Amygdala (tissue), 56 donors: ENCODE measurements around the gene NFE2L1.
"Not testable (repeated sequence)": the region's sequence is repeated elsewhere in the genome, so short reads cannot be mapped to it uniquely, and the experiment has no call there.

Experiments
- DNase-seq, 56 donors: peaks; one replicate each; lab custom pipeline; 2025; lab: John Stamatoyannopoulos, UW

NFE2L1 gene

DNA sequence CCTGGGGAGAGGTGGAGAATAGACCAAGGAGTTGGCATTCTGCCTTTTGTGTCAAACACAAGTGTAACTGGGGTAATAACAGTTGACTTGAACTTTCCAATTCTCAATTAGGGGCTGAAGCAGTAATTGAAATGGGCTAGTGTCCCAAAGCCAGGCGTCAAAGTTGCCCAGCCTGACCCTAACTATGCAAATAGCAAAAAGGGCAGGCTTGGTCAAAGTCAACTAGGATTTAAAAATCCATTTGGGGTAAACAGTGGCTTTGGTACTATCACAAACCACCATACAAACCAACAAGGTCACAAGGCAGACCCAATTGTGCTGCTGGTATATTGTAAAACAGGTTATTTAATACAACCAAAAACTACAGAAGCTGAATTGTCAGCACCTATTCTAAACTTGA lies 18.0 kb downstream of the NFE2L1 start:
- DNase-seq = no peak

DNA sequence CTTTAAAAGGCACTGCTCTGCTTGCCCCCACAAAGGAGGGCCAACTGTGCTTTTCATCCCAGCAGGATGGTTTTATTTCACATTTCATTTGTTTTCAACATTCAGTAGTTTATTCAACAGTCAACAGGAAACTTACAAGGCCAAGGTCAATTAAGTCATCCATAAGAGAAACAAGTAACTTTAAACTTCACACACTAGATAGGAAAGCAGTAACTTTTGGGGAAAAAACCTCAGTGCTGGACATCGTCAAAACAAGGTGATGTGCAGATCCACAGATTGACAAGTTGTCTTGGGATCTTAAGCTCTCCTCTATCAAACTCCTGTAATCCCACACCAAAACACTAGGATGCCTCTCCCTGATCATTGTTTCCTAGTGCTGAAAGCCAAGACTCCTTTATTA lies 18.5 kb downstream of the NFE2L1 start:
- no peak for DNase-seq

DNA sequence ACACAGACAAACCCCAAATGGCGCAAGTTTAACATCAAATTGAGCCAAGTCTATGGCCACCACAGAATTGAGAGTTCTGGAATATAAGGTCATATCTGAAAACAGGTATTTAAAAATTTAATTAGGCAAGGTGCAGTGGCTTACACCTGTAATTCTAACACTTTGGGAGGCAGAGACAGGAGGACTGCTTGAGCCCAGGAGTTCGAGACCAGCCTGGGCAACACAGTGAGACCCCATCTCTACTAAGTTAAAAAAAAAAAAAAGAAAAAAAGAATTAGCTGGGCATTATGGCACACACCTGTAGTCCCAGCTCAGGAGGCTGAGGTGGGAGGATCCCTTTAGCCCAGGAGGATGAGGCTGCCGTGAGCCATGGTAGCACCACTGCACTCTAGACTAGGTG lies 19.1 kb downstream of the NFE2L1 start:
- DNase-seq = no peak

DNA sequence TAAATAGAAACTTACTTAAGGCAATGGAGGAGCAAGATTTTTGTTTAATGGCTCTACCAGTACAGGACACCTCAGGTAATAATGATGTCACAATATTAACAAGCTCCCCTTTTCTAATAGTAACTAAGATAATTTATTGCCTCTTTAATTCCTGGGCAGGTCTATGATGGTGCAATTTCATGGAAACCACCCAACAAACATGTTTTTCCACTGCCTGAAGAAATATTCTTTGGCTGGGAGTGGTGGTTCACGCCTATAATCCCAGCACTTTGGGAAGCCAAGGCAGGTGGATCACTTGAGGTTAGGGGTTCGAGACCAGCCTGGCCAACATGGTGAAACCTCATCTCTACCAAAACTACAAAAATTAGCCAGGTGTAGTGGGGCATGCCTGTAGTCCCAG lies 19.6 kb downstream of the NFE2L1 start:
- DNase-seq = not testable (repeated sequence)

DNA sequence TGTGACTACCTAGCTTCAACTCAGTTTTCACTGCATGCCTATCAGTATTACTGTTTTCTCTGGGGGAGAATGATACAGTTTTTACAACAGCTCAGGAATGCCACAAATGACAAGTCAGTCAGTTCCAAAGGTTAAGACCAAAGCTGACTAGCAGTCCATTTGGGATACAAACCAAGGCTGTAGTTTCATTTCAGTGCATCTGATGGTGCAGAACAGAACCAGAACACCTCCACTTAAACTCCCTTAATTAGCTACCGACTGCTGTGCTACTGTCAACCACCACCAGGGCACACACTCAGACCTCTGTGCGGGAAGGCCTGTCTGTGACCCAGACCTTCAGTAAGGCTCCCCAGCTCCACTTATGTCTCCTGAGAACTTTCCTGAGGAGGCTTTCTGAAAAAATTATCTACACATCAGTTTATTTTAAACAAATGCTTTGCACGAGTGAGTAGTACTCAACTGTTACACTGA lies 20.4 kb downstream of the NFE2L1 start:
- DNase-seq = no peak

DNA sequence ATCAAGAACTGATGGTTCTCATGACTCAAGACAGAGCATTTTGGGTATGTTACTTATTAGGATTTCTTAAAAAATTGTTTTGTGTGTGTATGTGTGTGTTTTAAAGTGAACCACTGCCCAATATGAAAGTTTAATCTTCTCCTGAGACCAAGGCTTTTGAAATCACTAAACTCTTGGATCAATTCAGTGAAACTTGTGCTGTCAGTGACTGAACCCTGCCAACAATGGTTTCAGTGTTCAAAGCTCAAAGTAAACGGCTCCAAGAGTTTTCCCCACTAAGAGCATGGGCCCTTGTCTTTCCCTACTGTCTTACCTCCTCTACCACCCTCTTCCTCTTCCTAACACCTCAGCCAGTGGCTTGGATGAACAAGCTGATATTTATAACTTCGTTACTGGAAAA lies 22.0 kb downstream of the NFE2L1 start:
- DNase-seq = no peak

DNA sequence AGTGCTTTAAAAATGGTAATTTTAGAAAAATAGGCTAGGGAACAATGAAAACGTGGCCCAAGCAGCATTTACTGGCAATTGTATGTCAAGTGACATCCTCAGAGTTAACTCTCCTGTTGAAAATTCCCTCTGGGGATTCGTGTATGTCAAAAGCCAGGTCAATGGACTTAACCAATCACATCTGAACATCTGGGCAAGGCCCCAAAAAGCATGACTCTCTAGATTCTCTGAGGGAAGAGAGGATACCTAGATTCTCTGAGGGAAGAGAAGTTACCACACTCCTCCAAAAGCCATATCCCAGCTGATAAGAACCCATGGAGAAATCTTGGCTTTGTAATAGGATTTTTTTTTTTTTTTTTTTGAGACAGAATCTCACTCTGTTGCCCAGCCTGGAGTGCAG lies 23.5 kb downstream of the NFE2L1 start:
- DNase-seq = no peak

DNA sequence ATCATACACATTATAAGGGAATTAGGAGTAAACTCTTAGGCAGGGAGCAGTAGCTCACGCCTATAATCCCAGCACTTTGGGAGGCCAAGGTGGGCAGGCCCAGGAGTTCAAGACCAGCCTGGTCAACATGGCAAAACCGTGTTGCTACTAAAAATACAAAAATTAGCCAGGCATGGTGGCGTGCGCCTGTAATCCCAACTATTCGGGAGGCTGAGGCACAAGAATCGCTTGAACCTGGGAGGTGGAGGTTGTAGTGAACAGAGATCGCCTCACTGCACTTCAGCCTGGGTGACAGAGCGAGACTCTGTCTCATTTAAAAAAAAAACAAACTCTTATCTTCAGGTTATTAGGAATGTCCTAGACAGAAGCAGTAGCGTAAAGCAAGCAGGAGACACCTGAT lies 24.7 kb downstream of the NFE2L1 start:
- DNase-seq = not testable (repeated sequence)

DNA sequence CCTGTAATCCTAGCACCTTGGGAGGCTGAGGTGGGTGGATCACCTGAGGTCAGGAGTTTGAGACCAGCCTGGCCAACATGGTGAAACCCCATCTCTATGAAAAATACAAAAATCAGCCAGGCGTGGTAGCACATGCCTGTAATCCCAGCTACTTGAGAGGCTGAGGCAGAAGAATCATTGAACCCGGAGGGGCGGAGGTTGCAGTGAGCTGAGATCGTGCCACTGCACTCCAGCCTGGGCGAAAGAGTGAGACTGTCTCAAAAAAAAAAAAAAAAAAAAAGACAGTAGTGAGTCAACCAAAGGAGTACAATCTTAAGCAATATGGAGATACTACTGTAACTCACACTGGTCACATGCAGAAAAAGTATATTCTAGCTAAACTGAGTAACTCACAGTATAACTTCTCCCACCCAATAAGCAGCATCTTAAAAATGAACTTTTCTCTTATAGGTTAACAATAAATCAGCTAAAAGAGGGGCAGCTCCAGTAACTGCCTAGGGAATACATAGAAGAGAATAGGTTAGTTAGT lies 25.5 kb downstream of the NFE2L1 start:
- DNase-seq = not testable (repeated sequence)

DNA sequence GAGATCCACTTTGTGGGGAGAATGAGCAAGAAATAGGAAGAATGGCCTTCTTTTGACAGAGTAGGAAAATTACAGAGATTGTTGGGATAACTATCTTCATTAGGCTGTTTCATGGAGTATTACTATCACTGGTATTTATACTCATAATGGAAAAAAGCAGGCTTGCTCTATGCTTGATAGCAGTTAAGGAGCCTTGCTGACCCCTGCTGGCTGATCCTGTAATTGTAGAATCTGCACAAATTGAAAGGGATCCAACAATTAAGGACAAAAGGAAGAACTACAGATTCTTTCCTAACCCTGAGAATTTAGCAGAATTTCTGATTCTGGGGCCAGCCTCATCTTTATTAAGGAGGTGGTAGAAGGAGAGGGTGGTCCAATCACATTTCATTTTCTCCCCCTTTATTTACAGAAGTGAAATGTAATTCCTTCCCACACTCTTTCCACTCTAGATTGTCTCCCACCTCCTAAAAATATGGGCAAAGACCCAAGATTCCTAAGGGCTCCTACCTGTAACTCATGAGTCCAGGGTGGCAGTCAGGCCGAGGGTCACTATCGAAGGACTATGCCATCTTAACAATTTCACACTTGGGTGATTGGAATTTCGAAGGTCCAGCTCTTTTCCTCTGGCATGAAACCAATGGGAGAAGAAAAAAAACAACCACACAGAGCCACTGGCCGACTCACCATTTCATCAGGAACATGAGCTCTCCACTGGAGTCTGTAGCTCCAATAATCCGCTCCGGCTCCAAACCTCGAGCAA lies 26.3 kb downstream of the NFE2L1 start:
- DNase-seq = peak in 40 of 56 donors; percentile 5 to 89 (median 42)

DNA sequence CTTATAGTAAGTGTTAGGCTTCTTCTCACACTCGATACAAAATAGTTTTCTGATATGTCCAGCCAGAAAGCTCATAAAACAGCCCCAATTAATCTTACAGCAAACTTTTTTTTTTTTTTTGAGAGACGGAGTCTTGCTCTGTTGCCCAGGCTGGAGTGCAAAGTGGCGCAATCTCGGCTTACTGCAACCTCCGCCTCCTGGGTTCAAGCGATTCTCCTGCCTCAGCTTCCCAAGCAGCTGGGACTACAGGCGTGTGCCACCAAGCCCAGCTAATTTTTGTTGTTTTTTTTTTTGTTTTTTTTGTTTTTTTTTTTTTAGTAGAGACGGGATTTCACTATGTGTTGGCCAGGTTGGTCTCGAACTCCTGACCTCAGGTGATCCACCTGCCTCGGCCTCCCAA lies 29.0 kb downstream of the NFE2L1 start:
- not testable (repeated sequence) for DNase-seq

DNA sequence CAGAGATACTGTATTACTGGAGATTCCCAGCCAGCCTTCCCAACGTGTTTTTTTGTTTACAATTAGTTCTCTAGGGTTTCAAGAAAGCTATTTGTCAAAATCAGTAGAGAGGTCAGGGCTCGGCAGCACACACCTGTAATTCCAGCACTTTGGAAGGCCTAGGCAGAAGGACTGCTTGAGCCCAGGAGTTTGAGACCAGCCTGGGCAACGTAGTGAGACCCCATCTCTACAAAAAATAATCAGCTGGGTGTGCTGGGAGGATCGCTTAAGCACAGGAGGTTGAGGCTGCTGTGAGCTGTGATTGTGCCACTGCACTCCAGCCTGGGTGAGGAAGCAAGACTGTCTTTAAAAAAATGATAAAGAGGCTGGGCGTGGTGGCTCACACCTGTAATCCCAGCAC lies 33.7 kb downstream of the NFE2L1 start:
- DNase-seq = no peak

DNA sequence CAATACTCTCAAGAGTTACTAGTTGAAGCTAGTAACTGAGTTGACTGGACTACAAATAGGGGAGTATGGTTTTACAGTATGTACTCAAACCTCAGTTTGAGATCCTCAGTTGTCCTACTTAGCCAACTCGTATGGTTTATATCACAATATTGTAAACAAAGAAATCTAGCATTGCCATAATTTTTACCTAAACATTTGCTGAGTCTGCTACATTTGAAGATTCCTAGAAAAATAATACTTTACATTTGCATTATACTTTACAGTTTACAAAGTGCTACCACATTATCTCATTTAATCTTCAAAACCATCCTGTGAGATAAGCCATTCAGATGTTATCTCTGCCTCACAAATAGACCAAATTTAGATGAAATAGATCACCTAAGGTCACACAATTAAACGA lies 36.8 kb downstream of the NFE2L1 start:
- DNase-seq = no peak

DNA sequence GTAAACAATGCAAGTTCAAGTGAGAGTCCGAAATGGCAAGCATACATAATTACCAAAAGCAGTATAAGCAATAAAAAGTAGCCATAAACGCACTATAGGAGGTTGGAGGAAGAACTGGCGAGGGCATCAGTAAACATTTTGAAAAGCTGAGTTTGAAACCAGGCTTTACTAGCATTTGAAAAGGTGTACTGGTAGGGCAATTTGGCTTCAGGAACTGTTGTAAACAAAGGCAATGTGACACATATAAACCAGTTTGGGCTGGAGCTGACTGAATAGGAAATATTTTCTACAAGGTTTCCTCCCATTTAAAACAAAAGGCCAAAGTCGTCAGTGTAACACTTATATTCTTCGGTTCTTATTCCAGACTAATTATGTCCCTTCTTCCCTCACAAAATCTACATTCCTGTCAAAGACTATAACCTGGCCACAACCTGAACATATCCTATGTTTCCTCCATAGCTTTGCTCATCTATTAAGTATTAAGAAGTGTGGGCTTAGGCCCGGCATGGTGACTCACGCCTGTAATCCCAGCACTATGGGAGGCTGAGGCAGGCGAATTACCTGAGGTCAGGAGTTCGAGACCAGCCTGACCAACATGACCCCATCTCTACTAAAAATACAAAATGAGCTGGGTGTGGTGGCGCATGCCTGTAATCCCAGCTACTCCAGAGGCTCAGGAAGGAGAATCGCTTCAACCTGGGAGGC lies 45.3 kb downstream of the NFE2L1 start:
- DNase-seq = no peak

DNA sequence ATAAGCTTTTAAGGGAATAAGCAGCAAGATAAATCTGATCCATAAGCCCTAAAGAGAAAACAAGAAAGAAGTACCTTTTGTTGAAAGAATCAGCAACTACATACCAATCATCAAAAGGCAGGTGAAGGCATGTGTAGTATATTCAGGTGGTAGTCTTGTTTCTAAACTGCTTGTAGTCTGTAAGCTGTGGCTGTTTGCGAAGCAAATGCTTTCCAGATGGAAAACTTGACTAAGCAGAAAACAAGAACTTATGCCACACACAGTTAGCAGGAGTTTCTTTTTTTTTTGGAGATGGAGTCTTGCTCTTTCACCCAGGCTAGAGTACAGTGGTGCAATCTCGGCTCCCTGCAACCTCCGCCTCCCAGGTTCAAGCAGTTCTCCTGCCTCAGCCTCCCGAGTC lies 47.5 kb downstream of the NFE2L1 start:
- no peak for DNase-seq

DNA sequence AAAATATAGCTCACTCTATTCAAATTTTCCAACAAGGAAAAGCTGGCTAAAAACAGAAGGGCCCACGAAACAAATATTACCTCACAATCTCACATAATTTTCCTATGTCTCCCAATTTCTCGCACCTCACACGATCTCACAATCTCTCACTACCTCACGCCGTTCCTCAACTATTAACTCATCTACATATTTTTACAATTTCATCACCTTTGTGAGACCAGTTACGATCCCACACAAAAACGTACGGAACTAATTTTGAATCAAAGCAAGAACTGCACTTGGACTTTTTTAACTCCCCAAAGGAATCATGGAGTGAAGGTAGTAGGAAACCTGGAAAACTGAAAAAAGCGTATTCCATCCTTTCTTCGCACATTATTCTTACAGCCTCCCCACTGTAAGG lies 52.0 kb downstream of the NFE2L1 start:
- DNase-seq = no peak

DNA sequence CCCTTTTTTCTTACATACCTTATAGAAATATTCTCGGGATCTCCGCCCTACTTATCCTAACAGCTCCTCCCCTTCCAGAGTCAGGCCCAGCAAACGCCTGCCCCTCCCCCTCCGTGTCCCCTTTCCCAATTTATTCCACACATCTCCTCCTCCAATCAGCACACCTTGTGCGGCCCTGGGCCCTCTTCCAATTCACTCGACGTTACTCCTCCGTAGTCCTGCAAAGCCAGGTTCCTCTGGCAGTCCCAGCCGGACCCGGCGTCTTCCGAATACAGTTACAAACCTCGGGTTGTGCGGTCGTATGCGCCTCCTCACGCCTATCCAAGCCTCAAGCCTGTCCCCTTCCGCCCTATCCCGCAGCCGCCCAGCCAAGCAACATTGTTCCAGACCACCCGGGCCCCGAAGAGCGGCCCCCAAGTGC lies 52.4 kb downstream of the NFE2L1 start:
- DNase-seq = peak in 25 of 56 donors; percentile 25 to 63 (median 49)

DNA sequence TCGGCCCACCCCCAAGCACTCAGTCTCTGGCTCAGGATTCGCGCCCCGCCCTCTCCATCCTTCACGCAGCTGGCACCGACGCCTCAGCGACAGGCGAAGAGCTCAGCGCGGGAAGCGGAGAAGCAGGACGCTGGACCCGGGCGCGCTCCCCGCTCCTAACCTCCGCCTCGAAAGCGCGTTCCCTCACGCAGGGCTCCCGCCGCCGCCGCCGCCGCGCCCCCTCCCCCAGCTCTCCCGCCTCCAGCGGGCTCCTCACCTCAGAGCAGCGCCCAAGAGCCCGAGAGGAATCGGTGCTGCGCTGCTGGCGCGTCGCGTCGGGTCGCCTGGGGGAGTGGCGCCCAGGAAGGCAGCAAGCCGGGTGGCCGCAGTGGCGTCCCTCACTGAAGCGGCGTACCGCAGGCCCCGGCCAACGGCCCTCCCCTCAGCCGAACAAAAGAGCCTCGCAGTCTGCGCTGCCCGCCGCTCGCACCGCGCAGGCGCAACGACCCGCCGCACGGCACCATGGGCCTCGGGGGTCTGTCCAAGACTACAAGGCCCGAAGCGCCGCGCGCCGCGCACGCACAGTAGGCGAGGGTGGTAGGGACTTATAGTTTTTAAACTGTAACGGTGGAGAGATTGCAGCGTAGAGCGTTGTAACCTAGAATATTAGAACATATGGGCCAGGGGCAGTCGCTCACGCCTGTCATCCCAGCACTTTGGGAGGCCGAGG lies 53.0 kb downstream of the NFE2L1 start, which contains the start of gene CBX1:
Gene CBX1 (minus strand): TSS at position 467 of the 709 bp plus-strand sequence. CDS start 24,474 bp downstream, outside the sequence.
- peak; percentile 53 to 97 (median 90) for DNase-seq

DNA sequence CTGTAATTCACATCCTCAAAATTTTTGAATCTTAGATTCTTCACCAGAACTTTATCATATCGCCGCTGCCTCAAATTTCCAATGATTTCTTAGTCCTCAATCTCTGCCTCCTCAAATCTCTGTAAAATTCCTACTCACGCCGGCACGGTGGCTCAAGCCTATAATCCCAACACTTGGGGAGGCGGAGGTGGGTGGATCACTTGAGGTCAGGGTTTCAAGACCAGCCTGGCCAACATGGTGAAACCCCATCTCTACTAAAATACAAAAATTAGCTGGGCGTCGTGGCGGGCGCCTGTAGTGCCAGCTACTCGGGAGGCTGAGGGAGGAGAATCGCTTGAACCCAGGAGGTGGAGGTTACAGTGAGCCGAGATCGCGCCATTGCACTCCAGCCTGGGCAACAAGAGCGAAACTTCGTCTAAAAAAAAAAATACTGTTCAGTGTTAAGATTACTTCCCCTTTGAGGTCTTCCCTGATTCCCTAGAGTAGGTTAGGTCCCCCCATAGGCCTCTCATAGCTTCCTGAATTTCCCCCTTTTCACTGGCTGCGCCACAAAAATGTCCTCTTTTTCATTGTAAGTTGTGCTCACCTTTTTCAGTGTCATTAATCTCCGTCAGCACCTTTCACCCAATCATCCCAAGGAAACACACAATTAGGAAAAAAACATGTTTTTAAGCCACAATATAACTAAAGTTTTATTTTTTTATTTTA lies 54.0 kb downstream of the NFE2L1 start:
- DNase-seq = no peak
